Mucosa of rectum (tissue), 2 donors: ENCODE results near the gene PIANP.
"Not testable (repeated sequence)": the region's sequence is repeated elsewhere in the genome, so short reads cannot be mapped to it uniquely, and the experiment has no call there.

Experiments
- H3K27ac ChIP-seq, 2 donors: one replicate each; pipeline ENCODE4 v1.7.0; 2013; ENCODE audit warnings: inconsistent platforms in 2 of 2, low read depth in 2 of 2, low read length in 2 of 2
- H3K27me3 ChIP-seq, 2 donors: one replicate each; pipeline ENCODE4 v1.7.0; 2013; ENCODE audit warnings: low read length in 2 of 2; ENCODE audit not compliant: control insufficient read depth in 2 of 2, insufficient read depth in 2 of 2
- H3K36me3 ChIP-seq, 2 donors: one replicate each; pipeline ENCODE4 v1.7.0; 2013; ENCODE audit warnings: low read length in 2 of 2; ENCODE audit not compliant: control insufficient read depth in 2 of 2, insufficient read depth in 2 of 2
- H3K4me1 ChIP-seq, 2 donors: one replicate each; pipeline ENCODE4 v1.7.0; 2013; ENCODE audit warnings: low read length in 2 of 2, mild to moderate bottlenecking in 1 of 2; ENCODE audit not compliant: control insufficient read depth in 2 of 2, insufficient read depth in 2 of 2
- H3K4me3 ChIP-seq, 2 donors: one replicate each; pipeline ENCODE4 v1.7.0; 2013; ENCODE audit warnings: low read length in 2 of 2
- H3K9ac ChIP-seq, 2 donors: one replicate each; pipeline ENCODE4 v1.7.0; 2013; ENCODE audit warnings: low read length in 2 of 2, low read depth in 1 of 2, mild to moderate bottlenecking in 1 of 2
- H3K9me3 ChIP-seq, 2 donors: one replicate each; pipeline ENCODE4 v1.7.0; 2013; ENCODE audit warnings: low read length in 2 of 2; ENCODE audit not compliant: control insufficient read depth in 2 of 2
- donor health status: healthy.
- donor health status: Normal muscosa, but diverticular disease.

The PIANP gene

GRCh38 chr12:6734506-6735387 lies 34.1 kb upstream of the PIANP start:
- Histone ChIP-seq H3K4me1 (no peaks in the 10 kb centered on the region), H3K4me3 (no peak overlapping the region), H3K9ac (no peak overlapping the region), H3K27ac (no peak overlapping the region), H3K9me3 (no peaks in the 10 kb centered on the region), H3K27me3 (no peaks in the 10 kb centered on the region), H3K36me3 (peaks cover 20 to 29% of the 10 kb centered on the region in 2 donors)

- H3K9me3 ChIP-seq: no peaks in the 10 kb centered on the region
- H3K27me3 ChIP-seq: no peaks in the 10 kb centered on the region
- no peak overlapping the region for H3K4me3 ChIP-seq
- H3K36me3 ChIP-seq: peaks cover 43 to 45% of the 10 kb centered on the region in 2 donors
- H3K9ac ChIP-seq: no peak overlapping the region
- no peak overlapping the region for H3K27ac ChIP-seq
- no peaks in the 10 kb centered on the region for H3K4me1 ChIP-seq
Measured at GRCh38 chr12:6730169-6730568, 29.6 kb upstream of the PIANP start.

- Histone ChIP-seq H3K4me3 (no peak overlapping the region), H3K27me3 (no peaks in the 10 kb centered on the region), H3K36me3 (peaks cover 37 to 43% of the 10 kb centered on the region in 2 donors), H3K27ac (no peak overlapping the region), H3K9ac (no peak overlapping the region), H3K4me1 (peaks cover 6% of the 10 kb centered on the region in 2 donors), H3K9me3 (no peaks in the 10 kb centered on the region)
Measured at GRCh38 chr12:6729186-6729585, 28.6 kb upstream of the PIANP start.

GRCh38 chr12:6725350-6725749 lies 24.7 kb upstream of the PIANP start:
- Histone ChIP-seq H3K9me3 (no peaks in the 10 kb centered on the region), H3K27ac (no peak overlapping the region), H3K36me3 (peaks cover 22 to 28% of the 10 kb centered on the region in 2 donors), H3K27me3 (no peaks in the 10 kb centered on the region), H3K4me1 (peaks cover 6% of the 10 kb centered on the region in 2 donors), H3K4me3 (no peak overlapping the region), H3K9ac (no peak overlapping the region)

- H3K36me3 ChIP-seq: peaks cover 14 to 20% of the 10 kb centered on the region in 2 donors
- no peaks in the 10 kb centered on the region for H3K27me3 ChIP-seq
- peaks cover 6% of the 10 kb centered on the region in 2 donors for H3K4me1 ChIP-seq
- peak overlapping the region; percentile 87 to 90 for H3K27ac ChIP-seq
- H3K9ac ChIP-seq: peak overlapping the region; percentile 70 to 75
- peak overlapping the region; percentile 81 to 83 for H3K4me3 ChIP-seq
- no peaks in the 10 kb centered on the region for H3K9me3 ChIP-seq
Measured at GRCh38 chr12:6724409-6724797, 23.8 kb upstream of the PIANP start.

GRCh38 chr12:6723607-6724408 lies 23.2 kb upstream of the PIANP start, which contains the start of gene COPS7A:
COPS7A (plus strand) TSS chr12:6724046; CDS start chr12:6724657, 611 bp downstream.
- H3K9ac ChIP-seq: peak within 1 kb of the TSS; percentile 70 to 75
- peaks cover 6% of the 10 kb centered on the region in 2 donors for H3K4me1 ChIP-seq
- peak within 1 kb of the TSS; percentile 81 to 83 for H3K4me3 ChIP-seq
- peak within 1 kb of the TSS; percentile 87 to 90 for H3K27ac ChIP-seq
- no peaks in the 10 kb centered on the region for H3K9me3 ChIP-seq
- H3K27me3 ChIP-seq: no peaks in the 10 kb centered on the region
- peaks cover 9 to 14% of the 10 kb centered on the region in 2 donors for H3K36me3 ChIP-seq

GRCh38 chr12:6722863-6723262 lies 22.2 kb upstream of the PIANP start:
- H3K27me3 ChIP-seq: no peaks in the 10 kb centered on the region
- no peak overlapping the region for H3K27ac ChIP-seq
- no peaks in the 10 kb centered on the region for H3K9me3 ChIP-seq
- H3K4me3 ChIP-seq: no peak overlapping the region
- H3K9ac ChIP-seq: no peak overlapping the region
- H3K36me3 ChIP-seq: peaks cover 4 to 6% of the 10 kb centered on the region in 2 donors
- peaks cover 6% of the 10 kb centered on the region in 2 donors for H3K4me1 ChIP-seq

- H3K27ac ChIP-seq: no peak overlapping the region
- no peaks in the 10 kb centered on the region for H3K4me1 ChIP-seq
- H3K27me3 ChIP-seq: peaks cover 0 to 3% of the 10 kb centered on the region in 2 donors
- no peak overlapping the region for H3K4me3 ChIP-seq
- no peak overlapping the region for H3K9ac ChIP-seq
- no peaks in the 10 kb centered on the region for H3K9me3 ChIP-seq
- H3K36me3 ChIP-seq: no peaks in the 10 kb centered on the region
Measured at GRCh38 chr12:6716874-6717437, 16.3 kb upstream of the PIANP start.

GRCh38 chr12:6716031-6716873 lies 15.6 kb upstream of the PIANP start:
- H3K4me1 ChIP-seq, H3K4me3 ChIP-seq, H3K36me3 ChIP-seq, H3K27me3 ChIP-seq, H3K9me3 ChIP-seq, H3K27ac ChIP-seq, H3K9ac ChIP-seq: not testable (repeated sequence)
